SK-N-SH treated with all-trans-retinoic acid at 6 μM for 48 hours (cell line): ENCODE results near the gene NOTCH2.

Source experiments
- ARNTL ChIP-seq: fragments of 450-650 bp; formaldehyde crosslinking; IDR thresholded peaks from 2 replicates; pipeline ENCODE4 v1.5.0; 2020; ENCODE audit warnings: low read depth, mild to moderate bottlenecking, moderate library complexity, borderline replicate concordance
- ESRRG ChIP-seq: fragments of 250-450 bp; sonication (Bioruptor Pico); IDR thresholded peaks from 2 replicates; pipeline ENCODE4 v1.6.1; 2021; ENCODE audit warnings: mild to moderate bottlenecking
- PATZ1 ChIP-seq: fragments of 250-450 bp; sonication (Bioruptor Pico); IDR thresholded peaks from 2 replicates; pipeline ENCODE4 v1.8.0; 2020; ENCODE audit warnings: mild to moderate bottlenecking, moderate library complexity, borderline replicate concordance
- RARB ChIP-seq: fragments of 250-450 bp; sonication (Bioruptor Pico); IDR thresholded peaks from 2 replicates; pipeline ENCODE4 v1.8.0; 2021; ENCODE audit warnings: mild to moderate bottlenecking, moderate library complexity
- ZFP3 ChIP-seq: fragments of 250-450 bp; sonication (Bioruptor Pico); IDR thresholded peaks from 2 replicates; pipeline ENCODE4 v1.5.0; 2020; ENCODE audit warnings: mild to moderate bottlenecking, moderate library complexity
- ZFP30 ChIP-seq: fragments of 450-650 bp; formaldehyde crosslinking; IDR thresholded peaks from 2 replicates; pipeline ENCODE4 v1.5.0; 2022; ENCODE audit warnings: mild to moderate bottlenecking, moderate library complexity
- ZNF565 ChIP-seq: fragments of 450-650 bp; formaldehyde crosslinking; conservative IDR thresholded peaks from 2 replicates; pipeline ENCODE4 v1.5.0; 2020; ENCODE audit warnings: low read depth, mild to moderate bottlenecking, moderate library complexity

GRCh38 chr1:119952496-119952895 lies 117.0 kb downstream of the NOTCH2 start:
- TF ChIP-seq ZFP3 (CRISPR knock-in tag) (no peak), ZFP30 (CRISPR knock-in tag) (no peak), ESRRG (CRISPR knock-in tag) (no peak), RARB (CRISPR knock-in tag) (no peak), PATZ1 (CRISPR knock-in tag) (no peak), ARNTL (CRISPR knock-in tag) (no peak), ZNF565 (CRISPR knock-in tag) (no peak)
